Esophagus squamous epithelium (tissue), 5 donors: ENCODE measurements around the gene ZNF385D. TPM values are rescaled to one million over a fixed set of nuclear protein-coding genes. Genes with fewer than 3 reads are reported as not detected.

Experiments used
- DNase-seq: peaks from one replicate; lab custom pipeline; 2025; lab: John Stamatoyannopoulos, UW
- H3K27ac ChIP-seq, 4 donors: fragments of 200-600 bp; sonication (generic); one replicate each; pipeline ENCODE4 v1.5.1; 2016 to 2019; ENCODE audit warnings: mild to moderate bottlenecking in 1 of 4
- H3K27me3 ChIP-seq, 4 donors: fragments of 200-600 bp; sonication (generic); 1 replicate in 3 of 4; 2 replicates in 1 of 4; pipeline versions ENCODE4 v1.5.1 to v1.6.0; 2017 to 2021; ENCODE audit warnings: antibody characterized with exemption in 1 of 4
- H3K36me3 ChIP-seq, 3 donors: fragments of 200-600 bp; sonication (generic); one replicate each; pipeline ENCODE4 v1.5.1; 2016 to 2019
- H3K4me1 ChIP-seq, 3 donors: fragments of 200-600 bp; sonication (generic); one replicate each; pipeline ENCODE4 v1.5.1; 2017 to 2019
- H3K4me3 ChIP-seq, 4 donors: fragments of 200-600 bp; sonication (generic); 1 replicate in 3 of 4; 2 replicates in 1 of 4; pipeline ENCODE4 v1.5.1; 2016 to 2019; ENCODE audit warnings: mild to moderate bottlenecking in 2 of 4, moderate library complexity in 1 of 4
- H3K9me3 ChIP-seq, 3 donors: fragments of 200-600 bp; sonication (generic); one replicate each; pipeline ENCODE4 v1.5.1; 2016 to 2019
- CTCF ChIP-seq, 6 experiments: fragments of 450-650 bp in 4 of 6; fragments of 200-600 bp in 2 of 6; sonication (generic) in 2 of 6; IDR thresholded peaks; one replicate each; pipeline ENCODE4 v1.5.1; 2016 to 2019; ENCODE audit warnings: antibody characterized with exemption in 6 of 6, mild to moderate bottlenecking in 4 of 6, moderate library complexity in 4 of 6
- POLR2A ChIP-seq, 4 donors: fragments of 450-650 bp; IDR thresholded peaks; one replicate each; pipeline ENCODE4 v1.6.1; 2017; ENCODE audit warnings: antibody characterized with exemption in 4 of 4, mild to moderate bottlenecking in 4 of 4, moderate library complexity in 3 of 4
- WGBS, 2 donors: methylation state at CpG; one replicate each; pipeline ENCODE4 v1.1.5; 2018; 5-methylcytosine and 5-hydroxymethylcytosine counted together
- intact Hi-C: fragments of 100-400 bp; cut with DNase I; formaldehyde crosslinking; loops from one replicate; pipeline ENCODE4 v1.15.0; 2022
- total RNA-seq, 4 donors: library from RNA; depleted of rRNA; stranded (reverse); fragments of >200 nt; gene quantifications; one replicate each; pipeline ENCODE4 v1.1.0, GENCODE V29; 2016
- donor health status: DM: yes; HTN: yes; CAD: no.

The ZNF385D gene
- total RNA-seq, 4 donors from 2014 or later: 0.04 to 3.4 (median 0.50) TPM

GRCh38 chr3:21441821-21442220, 309.2 kb downstream of the ZNF385D start:
- H3K27ac ChIP-seq: no peak overlapping the region
- DNase-seq: no peak
- intact Hi-C loops: no loop called here
- no peak overlapping the region for H3K4me3 ChIP-seq
- 35 to 47% methylated on average over 3 of the region's 3 CpGs for WGBS, 2 donors
- H3K9me3 ChIP-seq: no peaks in the 10 kb centered on the region
- no peaks in the 10 kb centered on the region for H3K27me3 ChIP-seq
- H3K4me1 ChIP-seq: no peaks in the 10 kb centered on the region
- H3K36me3 ChIP-seq: no peaks in the 10 kb centered on the region
- TF ChIP-seq POLR2A (IDR thresholded peaks at IDR 0.05) (no peak), CTCF (IDR thresholded peaks at IDR 0.05) (no peak)

- DNase-seq: no peak
- H3K27ac ChIP-seq: no peak overlapping the region
- peaks cover 0 to 13% (median 0%) of the 10 kb centered on the region in 3 donors for H3K4me1 ChIP-seq
- no peak overlapping the region for H3K4me3 ChIP-seq
- TF ChIP-seq CTCF (IDR thresholded peaks at IDR 0.05) (no peak), POLR2A (IDR thresholded peaks at IDR 0.05) (no peak)
- H3K36me3 ChIP-seq: no peaks in the 10 kb centered on the region
- H3K9me3 ChIP-seq: no peaks in the 10 kb centered on the region
- WGBS, 2 donors: 85 to 87% methylated on average over 9 to 11 of the region's 11 CpGs
- no peaks in the 10 kb centered on the region for H3K27me3 ChIP-seq
- intact Hi-C loops: no loop called here
Observed at GRCh38 chr3:21436835-21437234, 314.2 kb downstream of the ZNF385D start.

- H3K36me3 ChIP-seq: no peaks in the 10 kb centered on the region
- no peaks in the 10 kb centered on the region for H3K9me3 ChIP-seq
- TF ChIP-seq CTCF (IDR thresholded peaks at IDR 0.05) (no peak), POLR2A (IDR thresholded peaks at IDR 0.05) (no peak)
- intact Hi-C loops: no loop called here
- no peak overlapping the region for H3K27ac ChIP-seq
- 16 to 48% methylated on average over 2 of the region's 2 CpGs for WGBS, 2 donors
- peaks cover 0 to 13% (median 0%) of the 10 kb centered on the region in 3 donors for H3K4me1 ChIP-seq
- H3K27me3 ChIP-seq: no peaks in the 10 kb centered on the region
- no peak for DNase-seq
- H3K4me3 ChIP-seq: no peak overlapping the region
Observed at GRCh38 chr3:21435871-21436270, 315.1 kb downstream of the ZNF385D start.

- intact Hi-C loops: no loop called here
- DNase-seq: no peak
- no peak for TF ChIP-seq CTCF (IDR thresholded peaks at IDR 0.05)
- no peak for TF ChIP-seq POLR2A (IDR thresholded peaks at IDR 0.05)
Observed at GRCh38 chr3:21434310-21434709, 316.7 kb downstream of the ZNF385D start.

GRCh38 chr3:21433751-21434150, 317.3 kb downstream of the ZNF385D start:
- H3K4me3 ChIP-seq: no peak overlapping the region
- H3K27me3 ChIP-seq: no peaks in the 10 kb centered on the region
- intact Hi-C loops: no loop called here
- no peak overlapping the region for H3K27ac ChIP-seq
- H3K4me1 ChIP-seq: peaks cover 0 to 13% (median 0%) of the 10 kb centered on the region in 3 donors
- DNase-seq: no peak
- WGBS, 2 donors: 53 to 70% methylated on average over 6 of the region's 6 CpGs
- no peaks in the 10 kb centered on the region for H3K36me3 ChIP-seq
- H3K9me3 ChIP-seq: no peaks in the 10 kb centered on the region
- TF ChIP-seq POLR2A (IDR thresholded peaks at IDR 0.05) (no peak), CTCF (IDR thresholded peaks at IDR 0.05) (no peak)

More at GRCh38 chr3:21434310-21434709, 316.7 kb downstream of the ZNF385D start:
- peaks cover 0 to 13% (median 0%) of the 10 kb centered on the region in 3 donors for H3K4me1 ChIP-seq
- H3K27me3 ChIP-seq: no peaks in the 10 kb centered on the region
- no peaks in the 10 kb centered on the region for H3K36me3 ChIP-seq
- no peak overlapping the region for H3K27ac ChIP-seq
- 60 to 100% methylated on average over 1 of the region's 1 CpG for WGBS, 2 donors
- H3K9me3 ChIP-seq: no peaks in the 10 kb centered on the region
- H3K4me3 ChIP-seq: no peak overlapping the region
